Measurements from ENCODE around the gene MAP3K8. TPM values are rescaled to one million over a fixed set of nuclear protein-coding genes. Genes with fewer than 3 reads are reported as not detected.
A peak's percentile ranks its signal among the peaks of the same experiment; 100 is the strongest.

The MAP3K8 gene
- total and polyA plus RNA-seq, 8 donors, result 8.2 to 57.3 (median 12.4) TPM

DNA sequence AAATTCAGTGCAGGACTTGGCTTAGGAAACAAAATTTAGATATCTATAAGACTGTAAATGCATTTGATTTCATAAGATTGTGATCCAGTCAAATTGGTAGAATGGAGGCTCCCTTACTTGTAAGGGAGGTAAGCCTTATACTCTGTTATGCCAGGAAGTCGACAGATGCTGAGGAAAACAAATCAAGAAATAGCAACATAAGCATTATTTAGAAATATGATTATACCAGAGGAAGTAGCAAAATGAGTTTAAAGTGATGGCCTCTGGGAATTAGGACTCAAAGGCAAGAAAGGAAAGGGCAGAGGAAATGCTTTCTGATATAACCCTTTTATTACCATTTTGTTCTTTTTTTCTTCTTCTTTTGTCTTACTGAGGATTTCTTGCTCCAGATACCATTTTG lies 44.4 kb upstream of the MAP3K8 start:
- H3K36me3 ChIP-seq, result no peaks in the 10 kb centered on the region
- no peak overlapping the region for H3K4me3 ChIP-seq
- H3K27ac ChIP-seq, result no peak overlapping the region
- no peaks in the 10 kb centered on the region for H3K27me3 ChIP-seq
- TF ChIP-seq, protein P1, sequence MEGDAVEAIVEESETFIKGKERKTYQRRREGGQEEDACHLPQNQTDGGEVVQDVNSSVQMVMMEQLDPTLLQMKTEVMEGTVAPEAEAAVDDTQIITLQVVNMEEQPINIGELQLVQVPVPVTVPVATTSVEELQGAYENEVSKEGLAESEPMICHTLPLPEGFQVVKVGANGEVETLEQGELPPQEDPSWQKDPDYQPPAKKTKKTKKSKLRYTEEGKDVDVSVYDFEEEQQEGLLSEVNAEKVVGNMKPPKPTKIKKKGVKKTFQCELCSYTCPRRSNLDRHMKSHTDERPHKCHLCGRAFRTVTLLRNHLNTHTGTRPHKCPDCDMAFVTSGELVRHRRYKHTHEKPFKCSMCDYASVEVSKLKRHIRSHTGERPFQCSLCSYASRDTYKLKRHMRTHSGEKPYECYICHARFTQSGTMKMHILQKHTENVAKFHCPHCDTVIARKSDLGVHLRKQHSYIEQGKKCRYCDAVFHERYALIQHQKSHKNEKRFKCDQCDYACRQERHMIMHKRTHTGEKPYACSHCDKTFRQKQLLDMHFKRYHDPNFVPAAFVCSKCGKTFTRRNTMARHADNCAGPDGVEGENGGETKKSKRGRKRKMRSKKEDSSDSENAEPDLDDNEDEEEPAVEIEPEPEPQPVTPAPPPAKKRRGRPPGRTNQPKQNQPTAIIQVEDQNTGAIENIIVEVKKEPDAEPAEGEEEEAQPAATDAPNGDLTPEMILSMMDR (IDR thresholded peaks at IDR 0.05), result no peak
- peaks cover 0 to 8% of the 10 kb centered on the region in 2 donors for H3K4me1 ChIP-seq
- H3K9me3 ChIP-seq, result no peaks in the 10 kb centered on the region
- no peak for ATAC-seq
- intact Hi-C loops (cut with DNase I), result loop anchor here in 1 of 2 donors (10.0 kb wide), 1 partner anchor 395 kb away; no protein-coding TSS in a partner anchor
- no peak for DNase-seq

DNA sequence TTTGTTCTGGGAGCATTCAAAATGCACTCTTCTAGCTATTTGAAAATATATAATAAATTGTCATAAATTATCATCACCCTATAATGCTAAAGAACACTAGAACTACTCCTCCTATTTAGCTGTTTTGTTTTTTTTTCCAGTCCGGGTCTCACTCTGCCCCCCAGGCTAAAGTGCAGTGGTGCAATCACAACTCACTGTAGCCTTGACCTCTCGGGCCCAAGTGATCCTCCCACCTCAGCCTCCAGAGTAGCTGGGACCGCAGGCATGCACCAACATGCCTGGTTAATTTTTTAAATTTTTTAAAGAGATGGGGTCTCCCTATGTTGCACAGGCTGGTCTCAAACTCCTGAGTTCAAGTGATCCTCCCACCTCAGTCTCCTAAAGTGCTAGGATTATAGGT lies 43.8 kb upstream of the MAP3K8 start:
- ATAC-seq, result no peak
- intact Hi-C loops (cut with DNase I), result loop anchor here in 1 of 2 donors (5.0 kb wide), 1 partner anchor 202 kb away; no protein-coding TSS in a partner anchor

DNA sequence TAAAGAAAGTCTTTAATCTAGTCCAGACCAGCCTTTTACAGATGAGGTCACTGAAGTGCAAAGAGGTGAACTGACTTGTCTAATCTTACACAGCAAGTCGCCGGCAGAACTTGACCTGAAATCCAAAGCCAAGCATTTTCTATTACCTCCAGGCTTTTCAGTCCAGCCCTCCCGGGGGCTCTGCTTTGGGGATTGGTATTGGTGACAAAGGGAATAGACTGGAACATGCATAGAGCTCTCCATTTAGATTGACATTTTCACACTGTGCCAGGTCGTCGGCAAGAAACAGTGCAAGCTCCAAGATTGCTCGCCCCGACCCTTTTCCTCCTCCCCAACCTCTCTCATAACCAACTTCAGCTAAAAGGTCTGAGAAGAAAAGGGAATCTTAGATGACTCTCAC lies 42.7 kb upstream of the MAP3K8 start:
- ATAC-seq, result no peak

More for the DNA sequence above, 43.8 kb upstream of the MAP3K8 start:
- Histone ChIP-seq H3K4me1 (peaks cover 0 to 8% of the 10 kb centered on the region in 2 donors), H3K27me3 (no peaks in the 10 kb centered on the region), H3K36me3 (no peaks in the 10 kb centered on the region), H3K4me3 (no peak overlapping the region), H3K9me3 (no peaks in the 10 kb centered on the region), H3K27ac (no peak overlapping the region)
- TF ChIP-seq, protein P1 (IDR thresholded peaks at IDR 0.05), result no peak
- DNase-seq, result no peak

DNA sequence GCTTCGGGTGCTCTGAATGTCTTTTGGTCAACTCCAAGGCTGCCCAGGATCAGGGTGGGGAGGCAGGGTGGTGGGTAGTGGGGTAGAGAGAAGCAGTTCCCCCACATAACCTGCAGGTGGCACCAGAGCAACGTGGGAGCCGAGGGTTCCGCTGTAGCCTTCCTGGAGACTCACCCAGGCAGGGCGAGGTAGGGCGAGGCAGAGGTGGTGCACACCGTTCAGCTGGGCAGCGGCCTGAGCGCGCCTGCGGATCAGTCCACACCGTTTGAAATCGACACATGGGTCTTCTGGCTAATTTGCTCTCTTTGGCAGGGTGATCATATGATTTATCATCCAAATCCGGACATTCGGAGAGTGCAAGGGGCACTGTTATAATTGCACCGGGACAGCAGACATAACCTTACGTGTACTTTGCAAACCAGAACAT lies 41.4 kb upstream of the MAP3K8 start:
- Histone ChIP-seq H3K36me3 (no peaks in the 10 kb centered on the region), H3K4me3 (no peak overlapping the region), H3K27me3 (no peaks in the 10 kb centered on the region), H3K4me1 (peaks cover 0 to 16% of the 10 kb centered on the region in 2 donors), H3K27ac (no peak overlapping the region), H3K9me3 (no peaks in the 10 kb centered on the region)
- DNase-seq (peak; percentile 62 to 92 (median 77)), ATAC-seq (peak; percentile 100)
- intact Hi-C loops (cut with DNase I), result loop anchor here in 1 of 2 donors (5.0 kb wide), 1 partner anchor 200 kb away; no protein-coding TSS in a partner anchor
- TF ChIP-seq, protein P1 (IDR thresholded peaks at IDR 0.05), result peak; percentile 89 to 92

More for the DNA sequence above, 42.7 kb upstream of the MAP3K8 start:
- no peaks in the 10 kb centered on the region for H3K36me3 ChIP-seq
- no peaks in the 10 kb centered on the region for H3K27me3 ChIP-seq
- DNase-seq, result no peak
- TF ChIP-seq, protein P1 (IDR thresholded peaks at IDR 0.05), result no peak
- intact Hi-C loops (cut with DNase I), result loop anchor here in 1 of 2 donors (5.0 kb wide), 1 partner anchor 201 kb away; no protein-coding TSS in a partner anchor
- no peak overlapping the region for H3K4me3 ChIP-seq
- H3K9me3 ChIP-seq, result no peaks in the 10 kb centered on the region
- no peak overlapping the region for H3K27ac ChIP-seq
- H3K4me1 ChIP-seq, result peaks cover 0 to 10% of the 10 kb centered on the region in 2 donors

DNA sequence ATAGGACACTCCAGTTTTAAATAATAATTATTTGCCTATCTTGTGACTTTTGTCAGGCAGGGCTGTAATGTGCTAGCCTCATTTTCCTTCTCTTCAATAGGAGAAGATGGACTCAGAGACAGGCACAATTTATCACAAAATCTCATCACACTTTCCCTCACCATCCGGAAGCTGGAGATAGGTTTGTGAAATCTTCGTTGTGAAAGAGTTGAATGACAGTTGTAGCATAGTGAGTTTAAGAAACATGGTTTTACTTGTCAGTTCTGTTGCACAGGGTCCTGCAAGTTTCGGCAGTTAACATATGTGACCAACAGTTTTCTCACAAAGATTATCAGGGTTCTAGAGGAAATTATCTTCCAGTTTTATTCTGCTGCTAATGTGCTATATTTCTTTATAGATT lies 37.7 kb upstream of the MAP3K8 start:
- no peaks in the 10 kb centered on the region for H3K9me3 ChIP-seq
- H3K27ac ChIP-seq, result no peak overlapping the region
- intact Hi-C loops (cut with DNase I), result no loop called here
- H3K27me3 ChIP-seq, result no peaks in the 10 kb centered on the region
- TF ChIP-seq, protein P1 (IDR thresholded peaks at IDR 0.05), result no peak
- no peak for DNase-seq
- H3K4me3 ChIP-seq, result no peak overlapping the region
- peaks cover 0 to 16% of the 10 kb centered on the region in 2 donors for H3K4me1 ChIP-seq
- no peaks in the 10 kb centered on the region for H3K36me3 ChIP-seq
- no peak for ATAC-seq
